ENCODE results near the gene SERAC1.

SERAC1 gene

DNA sequence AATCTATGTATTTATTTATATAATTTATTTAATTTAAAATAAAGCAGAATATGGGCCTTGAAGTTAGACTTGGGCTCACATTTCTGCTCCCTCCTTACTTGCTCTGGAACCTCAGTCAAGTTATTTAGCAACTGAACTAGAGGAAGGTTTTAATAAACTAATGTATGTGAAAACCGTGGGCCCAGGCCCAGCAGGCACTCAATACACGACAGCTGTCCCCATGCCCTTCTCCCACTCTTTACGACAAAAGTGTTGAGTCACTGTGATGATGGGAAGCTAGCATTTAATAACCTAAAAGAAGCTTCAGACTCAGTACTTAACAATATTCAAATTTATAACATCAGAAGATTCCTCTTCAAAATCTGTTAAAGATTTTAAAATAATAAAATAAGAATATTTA is 46.7 kb downstream of the SERAC1 start:
- DNase-seq, result no peak

DNA sequence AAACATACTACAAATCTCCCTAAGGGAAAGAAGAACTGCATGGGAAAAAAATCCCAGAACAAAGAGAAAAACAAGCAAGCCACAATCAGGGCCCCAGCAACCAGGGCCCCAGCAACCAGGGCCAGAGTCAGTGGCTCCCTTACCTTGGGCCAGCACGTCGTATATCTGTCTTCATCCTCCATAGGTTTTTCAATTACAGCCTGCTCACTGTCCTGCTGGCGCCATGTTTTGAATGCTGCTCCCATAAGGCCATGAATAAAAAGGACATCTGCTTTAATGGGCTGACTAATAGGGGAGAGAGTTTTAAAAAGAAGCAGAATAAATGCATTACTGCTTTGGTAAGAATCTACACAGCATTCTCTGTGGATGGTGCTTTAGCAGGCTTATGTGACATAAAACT is 49.2 kb downstream of the SERAC1 start:
- no peak for DNase-seq

DNA sequence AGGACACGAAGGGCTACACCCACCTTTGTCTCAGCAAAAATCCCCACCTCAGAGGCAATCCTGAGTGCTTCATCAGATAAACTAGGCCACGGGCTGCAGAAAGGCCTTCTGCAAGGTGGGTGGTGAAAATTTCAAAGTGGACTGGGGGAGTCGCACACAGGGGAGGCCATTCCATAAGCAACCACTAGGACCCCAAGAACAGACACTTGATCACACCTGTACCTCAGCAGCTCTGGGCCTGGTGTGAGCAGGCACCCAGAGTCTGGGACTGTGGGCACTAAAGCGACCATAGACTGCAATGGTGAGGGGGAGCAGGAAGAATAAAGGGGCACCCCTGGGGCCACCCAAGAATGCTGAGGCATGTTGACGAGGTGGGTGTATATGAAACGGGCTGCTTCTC is 52.6 kb downstream of the SERAC1 start:
- no peak for DNase-seq

DNA sequence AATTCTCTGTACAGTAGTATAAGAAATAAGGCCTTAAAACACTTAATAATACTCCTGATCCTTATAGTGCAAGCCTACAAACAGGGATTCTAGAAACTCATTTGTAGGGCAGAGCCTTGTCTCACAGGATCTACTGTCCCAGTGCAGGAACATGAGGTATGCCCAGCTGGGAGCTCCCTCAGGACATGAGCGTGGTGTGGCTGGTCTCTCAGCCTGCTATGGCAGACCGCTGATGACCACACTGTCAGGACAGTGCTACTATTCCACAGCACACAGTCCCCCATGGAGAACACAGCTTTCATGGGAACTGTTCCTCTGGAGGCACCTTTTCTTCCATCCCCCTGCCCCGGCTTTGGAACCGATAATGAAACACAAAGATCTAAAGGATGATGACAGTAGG is 53.0 kb downstream of the SERAC1 start:
- DNase-seq, result no peak

DNA sequence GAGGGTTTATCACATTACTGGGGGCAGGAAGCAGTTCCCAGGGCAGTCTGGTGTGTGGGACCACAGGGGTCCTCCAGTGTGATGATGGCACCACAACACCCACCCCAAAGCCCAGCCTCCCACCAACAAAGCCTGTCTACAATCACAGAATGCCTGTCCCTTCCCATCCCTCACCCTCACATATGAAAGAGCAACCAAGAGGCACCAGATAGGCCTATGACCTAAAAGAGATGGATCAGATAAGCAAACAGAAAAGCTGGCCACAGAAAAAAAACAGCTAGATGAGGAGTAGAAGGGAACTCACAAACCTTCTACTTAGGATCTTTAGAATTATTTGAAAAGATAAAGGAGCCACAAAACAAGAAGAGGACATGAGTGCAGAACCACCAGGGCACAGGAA is 54.3 kb downstream of the SERAC1 start:
- no peak for DNase-seq

DNA sequence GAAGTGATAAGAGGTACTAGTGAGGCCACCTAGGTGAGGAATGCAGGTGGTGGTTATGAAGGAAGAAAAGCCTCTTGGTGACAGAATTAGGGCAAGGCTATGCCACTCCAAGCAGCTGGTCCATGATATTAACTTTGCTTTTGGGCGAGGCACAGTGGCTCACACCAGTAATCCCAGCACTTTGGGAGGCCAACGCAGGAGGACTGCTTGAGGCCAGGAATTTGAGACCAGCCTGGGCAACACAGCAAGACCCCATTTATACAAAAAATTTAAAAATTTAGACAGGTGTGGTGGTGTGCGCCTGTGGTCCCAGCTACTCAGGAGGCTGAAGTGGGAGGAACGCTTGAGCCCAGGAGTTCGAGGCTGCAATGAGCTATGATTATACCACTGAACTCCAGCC is 56.1 kb downstream of the SERAC1 start:
- no peak for DNase-seq

DNA sequence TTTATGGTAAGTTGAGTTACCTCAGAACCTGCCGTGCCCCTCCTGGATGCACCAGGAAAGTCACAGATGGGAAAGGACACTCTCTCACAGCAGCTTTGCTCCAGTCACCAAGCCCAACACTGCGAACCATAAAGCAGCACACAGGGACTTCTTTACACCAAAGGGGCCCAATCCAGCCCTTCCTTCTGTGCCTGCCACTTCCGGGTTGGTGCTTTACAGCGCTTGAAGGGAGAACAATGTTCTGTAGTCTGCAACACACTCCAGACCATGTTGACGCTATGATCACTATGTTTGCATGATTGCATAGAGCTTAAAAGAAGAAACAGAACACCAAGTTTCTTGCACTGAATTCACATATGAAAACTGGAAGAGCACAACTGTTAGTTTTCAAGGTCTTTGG is 57.1 kb downstream of the SERAC1 start:
- no peak for DNase-seq

DNA sequence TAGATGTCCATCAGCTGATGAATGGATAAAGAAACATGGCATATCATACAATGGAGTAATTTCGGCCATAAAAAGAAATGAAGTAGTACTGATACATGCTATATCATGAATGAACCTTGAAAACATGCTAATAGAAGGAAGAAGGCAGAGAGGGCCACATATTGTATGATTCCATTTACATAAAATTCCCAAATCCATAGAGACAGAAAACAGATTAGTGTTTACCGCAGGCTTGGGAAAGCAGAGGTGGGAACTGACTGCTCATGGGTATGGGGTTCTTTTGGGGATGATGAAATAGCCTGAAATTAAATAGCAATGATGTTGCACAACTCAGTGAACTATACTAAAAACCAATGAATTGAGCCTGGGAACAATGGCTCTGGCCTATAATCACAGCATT is 58.3 kb downstream of the SERAC1 start:
- DNase-seq, result no peak

DNA sequence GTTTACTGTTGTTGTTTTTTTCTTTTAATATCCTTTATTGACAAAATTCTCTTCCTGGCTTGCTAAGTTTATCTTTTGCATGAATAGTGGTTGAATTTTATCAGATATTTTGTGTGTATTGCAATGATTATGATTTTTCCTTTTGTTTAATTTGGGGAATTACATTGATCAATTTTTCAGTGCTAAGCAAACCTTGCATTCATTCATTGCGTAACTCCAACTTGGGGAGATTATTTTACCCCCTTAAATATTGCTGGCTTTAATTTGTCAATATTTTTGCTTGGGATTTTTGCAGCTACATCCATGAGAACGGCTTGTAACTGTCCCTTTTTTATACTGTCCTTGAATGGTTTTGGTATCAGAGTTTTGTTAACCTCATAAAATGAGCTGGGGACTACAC is 63.4 kb downstream of the SERAC1 start:
- no peak for DNase-seq

DNA sequence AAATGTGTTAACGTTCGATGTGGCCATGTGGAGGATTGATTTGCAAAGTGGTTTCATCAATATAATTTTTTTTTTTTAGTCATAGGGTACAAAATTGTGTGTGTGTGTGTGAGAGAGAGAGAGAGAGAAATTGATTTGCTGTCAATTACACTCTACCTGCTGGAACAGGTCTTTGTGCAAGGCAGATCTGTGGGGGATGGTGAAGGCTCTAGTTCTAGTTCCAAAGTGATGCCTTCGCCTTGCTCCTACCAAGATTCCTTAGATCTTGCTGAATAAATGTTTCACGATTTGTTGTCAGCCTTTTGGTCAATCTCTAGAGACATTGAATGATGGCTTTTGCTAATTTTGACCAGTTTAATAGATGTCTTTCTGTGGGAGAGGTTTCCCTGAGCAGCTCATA is 64.8 kb downstream of the SERAC1 start:
- DNase-seq, result no peak

DNA sequence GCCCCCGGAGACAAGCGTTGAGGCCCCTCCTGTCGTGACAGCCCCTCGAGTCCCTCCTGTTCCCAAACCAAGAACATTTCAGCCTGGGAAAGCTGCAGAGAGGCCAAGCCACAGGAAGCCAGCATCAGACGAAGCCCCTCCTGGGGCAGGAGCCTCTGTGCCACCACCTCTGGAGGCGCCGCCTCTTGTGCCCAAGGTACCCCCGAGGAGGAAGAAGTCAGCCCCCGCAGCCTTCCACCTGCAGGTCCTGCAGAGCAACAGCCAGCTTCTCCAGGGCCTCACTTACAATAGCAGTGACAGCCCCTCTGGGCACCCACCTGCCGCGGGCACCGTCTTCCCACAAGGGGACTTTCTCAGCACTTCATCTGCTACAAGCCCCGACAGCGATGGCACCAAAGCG is 72.4 kb downstream of the SERAC1 start:
- no peak for DNase-seq

DNA sequence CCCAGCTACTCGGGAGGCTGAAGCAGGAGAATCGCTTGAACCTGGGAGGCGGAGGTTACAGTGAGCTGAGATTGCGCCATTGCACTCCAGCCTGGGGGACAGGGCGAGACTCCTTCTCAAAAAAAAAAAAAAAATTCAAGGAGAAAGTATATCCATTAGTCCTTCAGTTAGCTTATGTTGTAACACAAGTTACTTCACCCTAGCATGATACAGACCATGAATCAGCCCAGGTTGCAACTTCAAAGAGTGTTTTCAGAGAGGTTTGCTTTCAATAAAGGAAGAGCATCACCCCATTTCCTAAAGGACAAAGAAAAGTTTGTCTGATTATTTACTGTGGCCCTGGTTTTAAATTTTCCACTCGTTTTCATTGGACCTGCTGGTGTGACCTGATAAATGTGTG is 73.0 kb downstream of the SERAC1 start:
- no peak for DNase-seq

DNA sequence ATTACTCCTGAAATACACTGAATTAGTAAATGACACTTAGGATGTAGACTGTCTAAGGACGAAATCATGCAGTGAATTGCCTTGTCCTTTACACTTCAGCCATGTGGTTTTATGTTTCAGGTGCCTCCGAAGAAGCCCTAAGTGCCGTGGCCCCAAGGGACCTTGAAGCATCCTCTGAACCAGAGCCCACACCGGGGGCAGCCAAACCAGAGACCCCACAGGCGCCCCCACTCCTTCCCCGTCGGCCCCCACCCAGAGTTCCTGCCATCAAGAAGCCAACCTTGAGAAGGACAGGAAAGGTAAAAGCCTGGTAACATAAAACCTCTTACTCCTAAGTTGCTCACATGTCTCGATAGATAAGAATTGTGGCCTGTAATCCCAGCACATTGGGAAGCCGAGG is 75.3 kb downstream of the SERAC1 start:
- no peak for DNase-seq

DNA sequence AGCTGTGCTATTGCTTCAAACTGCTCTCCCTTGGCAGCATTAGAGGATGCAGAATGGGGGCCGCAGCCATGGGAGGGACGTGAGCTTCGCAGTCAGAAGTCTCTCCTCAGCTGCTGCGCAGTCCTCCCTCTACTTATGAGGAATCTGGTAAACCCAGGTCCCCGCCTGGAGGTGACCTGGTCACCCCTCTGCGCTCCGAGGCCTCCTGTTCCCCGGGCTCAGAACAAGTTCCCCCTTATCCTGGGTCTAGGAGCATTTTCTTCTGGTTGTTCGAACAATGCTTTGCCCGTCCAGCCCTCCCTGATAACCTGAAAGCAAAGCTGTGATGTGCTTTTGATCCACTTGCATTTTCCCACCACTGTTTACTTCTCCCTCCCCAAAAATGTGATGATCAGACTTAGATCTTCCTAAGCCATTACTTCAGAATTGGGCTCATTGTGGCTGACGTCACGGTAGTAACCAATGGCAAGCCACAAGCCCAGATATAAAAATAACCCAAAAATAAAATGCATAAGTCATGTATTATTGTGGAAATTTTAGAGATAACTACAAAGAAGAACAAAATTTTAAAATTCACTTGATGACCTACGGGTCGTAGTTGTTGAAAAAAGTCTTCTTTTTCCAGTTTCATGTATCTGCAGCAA is 80.7 kb downstream of the SERAC1 start:
- no peak for DNase-seq

DNA sequence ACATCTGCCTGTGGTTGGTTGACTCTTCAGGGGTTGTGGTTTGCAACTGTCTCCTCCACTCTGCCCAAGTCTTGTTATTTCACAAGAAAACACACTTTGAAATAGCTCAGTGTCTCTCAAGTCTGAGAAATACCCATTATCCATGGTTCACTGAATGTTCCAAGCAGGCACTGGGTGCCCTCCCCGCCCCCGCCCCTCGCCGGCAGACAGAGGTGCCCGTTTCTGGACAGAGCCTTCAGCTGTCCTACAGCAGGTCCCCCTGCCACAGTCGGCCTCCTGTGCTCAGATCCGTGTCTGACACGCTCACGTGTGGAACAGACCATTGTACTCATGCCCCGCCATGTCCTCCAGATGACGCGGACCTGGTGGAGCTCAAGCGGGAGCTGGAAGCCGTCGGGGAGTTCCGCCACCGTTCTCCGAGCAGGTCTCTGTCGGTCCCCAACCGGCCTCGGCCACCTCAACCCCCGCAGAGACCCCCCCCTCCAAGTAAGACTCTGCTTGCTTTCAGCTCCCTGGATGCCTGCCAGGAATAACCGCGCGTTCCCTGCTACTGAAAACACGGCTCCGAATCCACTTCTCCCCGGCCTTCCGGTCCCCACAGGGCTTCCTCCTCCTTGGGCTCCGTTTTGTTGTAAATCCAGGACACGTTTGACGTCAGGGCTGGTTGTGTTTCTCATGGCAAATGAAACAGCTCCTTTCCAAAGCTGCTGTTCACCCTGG is 81.4 kb downstream of the SERAC1 start:
- peak; percentile 23 for DNase-seq

DNA sequence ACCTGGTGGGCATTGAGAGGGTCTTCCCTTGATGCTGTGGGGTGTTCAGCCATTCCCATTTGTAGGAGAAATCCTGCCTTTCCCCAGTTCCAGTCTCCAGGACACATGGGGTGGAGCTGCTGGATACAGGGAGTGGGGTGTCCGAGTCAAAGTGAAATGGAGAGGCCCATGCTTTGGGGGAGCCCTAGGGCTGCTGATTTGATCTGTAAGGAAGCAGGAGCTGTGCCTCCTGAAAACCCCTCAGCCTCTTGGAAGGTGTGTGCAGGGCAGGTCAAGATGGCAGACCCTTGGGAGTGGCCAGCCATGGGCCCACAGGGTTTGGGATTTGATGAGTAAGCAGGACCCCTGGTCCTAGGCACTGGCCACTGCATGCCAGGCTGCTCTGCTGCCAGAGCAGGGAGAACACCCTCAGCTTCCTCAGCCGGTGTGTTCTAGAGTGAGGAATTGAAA is 82.0 kb downstream of the SERAC1 start:
- no peak for DNase-seq

DNA sequence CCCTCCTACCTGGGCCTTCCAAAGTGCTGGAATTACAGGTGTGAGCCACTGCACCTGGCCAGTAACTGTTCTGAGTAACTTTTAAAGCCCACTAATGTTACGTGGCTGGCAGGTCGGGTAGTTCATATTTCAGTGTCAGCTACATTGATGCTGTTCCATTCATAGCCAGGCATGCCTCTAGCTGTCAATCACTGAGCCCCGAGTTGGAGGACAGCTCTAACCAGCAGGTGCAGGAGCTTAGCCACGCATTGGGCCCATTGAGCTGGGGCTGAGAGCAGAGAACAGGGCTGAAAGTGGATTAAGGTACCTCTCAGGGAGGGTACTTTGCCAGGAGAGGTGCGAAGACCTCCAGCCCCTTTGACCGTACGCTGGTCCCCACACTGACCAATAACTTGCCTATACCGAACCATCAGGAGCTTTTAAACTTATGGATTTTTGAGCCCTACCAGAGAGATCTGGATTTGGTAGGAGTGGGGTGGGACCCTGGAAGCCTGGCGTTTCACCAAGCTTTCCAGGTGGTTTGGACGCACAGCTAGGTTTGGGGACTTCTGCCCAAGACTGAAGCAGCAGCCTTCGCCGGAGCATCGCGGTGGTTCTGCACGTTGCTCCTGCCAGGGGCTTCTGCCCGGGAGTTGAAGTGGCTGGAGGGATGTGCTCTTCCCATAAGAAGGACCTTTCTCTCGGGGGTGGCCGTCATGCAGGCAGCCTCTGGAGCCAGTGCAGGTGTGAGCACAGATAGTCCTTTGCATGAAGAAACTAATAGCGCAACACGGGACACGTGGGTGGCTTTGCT is 82.6 kb downstream of the SERAC1 start:
- no peak for DNase-seq

DNA sequence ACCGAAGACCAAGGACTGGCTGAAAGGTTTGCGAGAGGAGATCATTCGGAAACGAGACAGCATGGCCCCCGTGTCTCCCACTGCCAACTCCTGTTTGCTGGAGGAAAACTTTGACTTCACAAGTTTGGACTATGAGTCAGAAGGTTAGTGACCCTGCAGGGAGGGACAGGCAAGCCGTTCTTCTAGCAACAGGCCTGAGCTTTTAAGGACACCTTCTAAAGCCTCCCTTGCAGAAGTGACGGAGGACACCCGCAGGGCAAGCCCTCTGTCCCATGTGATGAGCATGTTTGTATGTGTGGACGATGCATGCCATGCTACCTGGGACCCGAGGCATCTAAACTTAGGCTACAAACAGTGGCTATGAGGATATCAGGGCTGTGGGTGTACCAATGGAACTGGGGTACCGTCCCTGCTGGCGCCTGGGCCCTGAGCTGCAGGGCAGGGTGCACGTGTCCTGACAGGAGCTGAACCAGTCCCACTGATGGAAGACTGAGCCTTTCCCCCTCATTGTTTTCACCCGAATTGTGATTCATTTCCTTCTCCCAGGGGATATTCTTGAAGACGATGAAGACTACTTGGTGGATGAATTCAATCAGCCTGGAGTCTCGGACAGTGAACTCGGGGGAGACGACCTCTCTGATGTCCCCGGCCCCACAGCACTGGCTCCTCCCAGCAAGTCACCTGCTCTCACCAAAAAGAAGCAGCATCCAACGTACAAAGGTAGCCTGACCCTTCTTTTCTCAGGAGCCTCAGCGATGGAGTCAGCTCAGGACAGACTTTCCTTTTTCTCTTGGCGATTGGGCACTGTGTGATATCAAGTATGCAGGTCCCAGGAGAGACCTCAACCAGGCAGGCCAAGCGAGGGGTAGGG is 84.4 kb downstream of the SERAC1 start:
- no peak for DNase-seq

DNA sequence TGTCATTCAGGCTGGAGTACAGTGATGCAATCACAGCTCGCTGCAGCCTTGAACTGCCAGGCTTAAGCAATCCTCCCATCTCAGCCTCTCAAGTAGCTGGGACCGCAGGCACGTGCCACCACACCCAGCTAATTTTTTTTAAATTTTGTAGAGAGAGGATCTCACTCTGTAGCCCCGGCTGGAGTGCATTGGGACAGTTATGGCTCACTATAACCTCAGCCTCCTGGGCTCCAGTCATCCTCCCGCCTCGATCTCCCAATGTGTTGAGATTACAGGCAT is 86.5 kb downstream of the SERAC1 start:
- DNase-seq, result no peak

DNA sequence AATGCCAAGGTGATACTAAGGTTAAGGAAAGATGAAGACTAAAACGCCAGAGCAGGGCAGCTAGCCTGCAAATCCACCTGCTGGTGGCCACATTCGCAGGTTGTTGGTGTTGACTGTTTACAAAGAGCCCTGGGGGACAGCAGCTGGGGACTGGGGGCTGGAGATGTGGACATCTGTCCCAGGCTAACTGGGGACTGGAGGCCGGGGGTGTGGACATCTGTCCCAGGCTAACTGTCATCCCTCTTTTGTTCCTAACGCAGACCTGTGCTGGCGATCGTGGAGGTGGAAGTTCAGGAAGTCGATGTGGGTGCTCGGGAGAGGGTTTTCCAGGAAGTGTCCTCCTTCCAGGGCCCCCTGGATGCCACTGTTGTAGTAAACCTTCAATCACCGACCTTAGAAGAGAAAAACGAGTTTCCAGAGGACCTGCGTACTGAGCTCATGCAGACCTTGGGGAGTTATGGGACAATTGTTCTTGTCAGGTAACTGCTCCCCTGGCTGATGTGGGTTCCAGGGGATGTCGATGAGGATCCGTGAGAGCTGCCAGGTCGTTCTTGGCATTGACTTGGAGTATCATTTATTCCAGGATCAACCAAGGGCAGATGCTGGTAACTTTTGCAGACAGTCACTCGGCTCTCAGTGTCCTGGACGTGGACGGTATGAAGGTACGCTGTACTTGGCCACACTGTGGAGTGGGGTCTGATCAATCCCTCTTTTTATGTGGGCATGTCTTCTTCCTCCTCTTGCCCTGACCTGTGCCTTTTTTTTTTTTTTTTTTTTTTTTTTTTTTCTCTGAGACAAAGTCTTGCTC is 87.0 kb downstream of the SERAC1 start:
- DNase-seq, result no peak

DNA sequence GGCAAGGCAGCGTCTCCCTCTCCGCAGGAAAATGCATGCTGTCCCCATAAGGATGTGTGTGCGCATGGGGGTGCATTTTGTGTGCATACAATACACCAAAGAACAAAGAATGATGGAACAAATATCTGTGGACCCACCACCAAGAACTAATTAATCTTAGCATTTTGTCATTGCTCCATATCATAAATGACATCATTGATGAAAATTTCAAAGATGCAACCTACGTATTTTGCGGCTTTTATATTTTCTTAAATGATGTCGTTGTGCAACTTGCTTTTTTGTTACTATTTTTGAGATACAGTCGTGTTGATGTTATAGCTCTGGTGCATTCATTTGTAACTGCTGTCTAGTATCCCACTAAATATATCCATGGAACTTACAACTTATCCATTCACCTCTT is 89.7 kb downstream of the SERAC1 start:
- no peak for DNase-seq

DNA sequence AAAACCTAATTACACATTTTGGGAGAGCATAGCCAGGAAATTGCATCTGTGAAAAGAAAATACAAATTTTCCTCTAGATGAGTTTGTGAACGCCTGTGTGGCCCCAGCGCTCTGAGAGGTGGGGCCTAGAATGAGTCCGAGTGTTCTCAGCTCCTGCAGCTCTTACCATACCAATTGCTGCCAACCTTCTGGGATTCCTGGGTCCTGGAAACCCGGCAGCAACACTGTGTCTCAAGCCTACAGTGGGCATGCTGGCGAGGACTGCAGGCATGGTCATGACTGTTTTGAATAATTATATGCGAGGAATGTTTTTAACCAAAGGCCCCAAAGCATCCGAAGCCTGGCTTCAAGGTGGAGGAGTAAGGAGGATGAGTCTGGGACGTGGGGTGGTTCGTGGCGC is 90.4 kb downstream of the SERAC1 start:
- DNase-seq, result no peak

DNA sequence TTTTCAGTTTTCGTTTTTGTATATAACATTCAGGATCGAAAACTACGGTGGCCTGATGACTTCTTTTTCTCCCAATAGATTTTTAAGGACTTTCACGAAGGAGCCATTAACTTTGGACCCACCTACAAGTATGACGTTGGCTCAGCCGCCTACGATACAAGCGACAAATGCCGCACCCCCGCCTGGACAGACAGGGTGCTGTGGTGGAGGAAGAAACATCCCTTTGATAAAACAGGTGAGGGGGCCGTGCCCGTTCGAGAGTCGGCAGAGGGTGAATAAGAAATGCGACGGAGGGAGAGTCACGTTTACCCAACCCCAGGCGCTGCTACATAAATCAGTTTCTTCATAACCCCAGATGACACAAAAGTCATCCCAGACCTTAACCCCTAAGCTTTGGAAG is 91.5 kb downstream of the SERAC1 start:
- DNase-seq, result no peak

Measured in activated CD4-positive, alpha-beta T cell treated with anti-CD3 and anti-CD28 coated beads, Interleukin-2, Interleukin-6, amounts not matched to agents 100 ng/mL and 50 ng/mL, durations not matched to agents 16 hours and 8 hours (primary cell).